Endometrium (tissue), 2 donors: ENCODE results near the gene IYD.
"Not testable (repeated sequence)": the region's sequence is repeated elsewhere in the genome, so short reads cannot be mapped to it uniquely, and the experiment has no call there.

Experiments used
- FAIRE-seq: peaks from 2 replicates; lab custom pipeline; 2012; peaks lifted over from hg19 to GRCh38; lab: Jason Lieb, UNC
- donor health status: control.
- donor health status: control.

Gene IYD

DNA sequence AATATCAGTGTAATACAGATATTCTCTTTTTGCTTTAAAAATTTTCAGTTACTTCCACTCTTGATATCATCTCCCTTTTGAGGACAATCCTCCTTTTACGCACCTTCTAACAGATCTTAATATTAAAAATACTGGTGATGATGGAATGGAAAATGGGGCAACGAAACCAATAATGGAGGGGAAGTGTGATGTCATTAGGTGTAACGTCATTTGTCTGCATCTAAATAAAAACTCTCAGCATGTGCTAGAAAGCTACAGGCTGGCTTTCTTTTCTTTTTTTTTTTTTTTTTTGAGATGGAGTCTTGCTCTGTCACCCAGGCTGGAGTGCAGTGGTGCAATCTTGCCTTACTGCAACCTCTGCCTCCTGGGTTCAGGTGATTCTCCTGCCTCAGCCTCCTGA, 66.5 kb downstream of the IYD start:
- FAIRE-seq: no peak

DNA sequence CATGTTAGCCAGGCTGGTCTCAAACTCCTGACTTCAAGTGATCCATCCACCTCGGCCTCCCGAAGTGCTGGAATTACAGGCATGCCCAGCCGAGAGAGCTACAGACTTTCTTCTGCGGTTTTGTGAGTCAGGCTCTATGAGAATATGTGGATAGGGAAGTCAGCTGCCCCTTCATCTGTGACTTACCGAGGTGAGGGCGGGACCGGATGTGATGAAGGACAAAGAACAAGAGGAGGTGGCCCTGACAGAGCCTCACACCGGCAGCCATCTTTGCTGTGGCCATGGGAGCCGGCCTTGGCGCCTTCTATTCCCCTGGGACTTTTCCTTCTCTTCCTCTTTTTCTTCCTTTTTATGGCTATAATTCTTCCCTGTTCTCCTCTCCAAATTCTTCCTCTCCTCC, 67.0 kb downstream of the IYD start:
- no peak for FAIRE-seq

DNA sequence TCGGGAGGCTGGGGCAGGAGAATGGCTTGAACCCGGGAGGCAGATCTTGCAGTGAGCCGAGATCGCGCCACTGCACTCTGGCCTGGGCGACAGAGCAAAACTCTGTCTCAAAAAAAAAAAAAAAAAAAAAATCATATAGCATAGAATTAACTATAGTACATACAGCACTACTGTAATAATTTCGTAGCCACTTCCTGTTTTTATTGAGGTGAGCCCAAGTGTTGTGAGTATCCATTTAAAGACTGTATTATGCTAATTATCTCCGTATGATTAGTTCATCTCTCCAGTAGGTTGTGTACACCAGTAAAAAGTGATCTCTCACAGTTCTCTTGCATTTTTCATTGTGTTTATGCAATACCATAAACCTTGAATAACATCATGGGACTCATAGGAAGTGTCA, 70.6 kb downstream of the IYD start:
- no peak for FAIRE-seq

DNA sequence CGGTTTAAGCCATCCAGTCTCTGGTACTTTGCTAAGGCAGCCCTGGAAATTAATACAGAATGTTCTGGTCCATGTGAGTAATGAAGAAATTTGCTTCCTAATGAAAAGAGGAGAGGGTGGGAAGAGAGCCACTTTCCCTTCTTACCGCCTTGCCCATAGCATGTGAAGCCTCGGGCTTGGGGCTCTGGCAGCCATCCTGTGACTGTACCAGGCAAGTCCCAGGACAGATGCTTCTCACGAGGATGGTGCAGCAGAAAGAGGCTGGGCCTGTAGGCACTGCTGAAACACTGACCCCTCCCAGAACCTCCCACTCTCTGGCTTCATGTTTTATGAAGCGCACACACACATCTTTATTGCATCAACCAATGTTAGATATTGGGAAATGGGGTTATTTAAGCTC, 74.8 kb downstream of the IYD start:
- FAIRE-seq: no peak

DNA sequence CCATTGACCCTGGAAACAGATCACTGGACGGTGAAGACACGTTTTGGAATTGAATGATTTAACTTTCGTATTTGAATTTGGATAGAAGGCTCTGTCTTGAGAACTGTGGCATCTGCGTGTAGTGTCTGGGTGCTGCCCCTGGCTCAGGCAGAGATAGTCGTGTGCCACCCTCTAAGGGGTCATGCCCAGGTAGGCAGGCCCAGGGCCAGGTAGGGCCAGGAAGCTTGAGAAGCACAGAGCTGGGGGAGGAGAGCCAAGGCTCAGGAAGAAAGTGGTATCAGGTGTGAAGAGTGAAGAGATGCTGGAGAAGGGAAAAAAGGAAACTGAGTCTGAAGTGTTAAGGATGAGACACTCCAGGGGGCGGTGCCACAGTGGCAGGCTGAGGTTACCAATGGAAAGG, 75.5 kb downstream of the IYD start:
- FAIRE-seq: no peak

DNA sequence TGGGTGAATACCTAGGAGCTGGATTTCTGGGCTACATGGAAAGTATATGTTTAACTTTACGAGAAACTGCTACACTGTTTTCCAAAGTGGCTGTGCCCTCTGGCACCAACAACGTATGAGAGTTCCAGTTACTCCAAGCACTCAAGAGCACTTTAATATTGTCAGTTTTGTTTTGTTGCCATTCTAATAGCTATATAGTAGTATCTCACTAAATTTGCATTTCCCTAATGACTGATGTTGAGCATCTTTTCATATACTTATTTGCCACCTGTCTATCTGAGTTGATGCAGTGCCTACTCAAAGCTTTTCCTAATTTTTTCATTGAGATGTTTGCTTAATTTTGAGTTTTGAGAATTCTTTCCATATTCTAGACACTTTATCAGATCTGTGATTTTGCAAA, 76.7 kb downstream of the IYD start:
- FAIRE-seq: no peak

DNA sequence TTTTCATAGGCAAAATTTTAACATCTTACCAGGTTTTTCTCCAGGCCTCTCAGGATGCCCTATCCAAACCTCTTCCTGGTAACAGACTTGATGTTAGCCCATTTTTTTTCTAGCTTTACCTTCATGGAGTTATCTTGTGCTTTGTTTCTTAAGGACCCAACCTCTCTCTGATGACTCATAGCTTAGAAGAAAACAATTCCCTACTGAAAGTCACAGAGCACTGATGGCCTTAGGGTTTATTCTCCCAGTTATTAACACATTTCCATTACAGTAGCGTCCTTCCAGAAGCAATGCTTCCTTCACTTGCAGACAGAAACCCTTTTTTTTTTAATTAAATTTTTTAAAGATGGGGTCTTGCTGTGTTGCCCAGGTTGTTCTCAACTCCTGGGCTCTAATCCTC, 79.4 kb downstream of the IYD start:
- no peak for FAIRE-seq

DNA sequence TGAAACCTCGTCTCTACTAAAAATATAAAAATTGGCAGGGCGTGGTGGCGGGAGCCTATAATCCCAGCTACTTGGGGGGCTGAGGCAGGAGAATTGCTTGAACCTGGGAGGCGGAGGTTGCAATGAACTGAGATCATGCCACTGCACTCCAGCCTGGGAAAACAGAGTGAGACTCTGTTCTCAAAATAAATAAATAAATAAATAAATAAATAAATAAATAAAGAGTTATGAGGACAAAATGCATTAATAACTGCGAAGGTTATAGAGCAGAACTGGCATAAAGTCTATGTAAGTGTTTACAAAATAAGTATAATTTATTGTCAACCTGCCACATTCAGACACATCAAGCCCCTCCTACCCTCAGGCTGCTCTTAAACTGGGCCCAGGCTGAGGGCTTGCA, 80.2 kb downstream of the IYD start:
- FAIRE-seq: not testable (repeated sequence)

DNA sequence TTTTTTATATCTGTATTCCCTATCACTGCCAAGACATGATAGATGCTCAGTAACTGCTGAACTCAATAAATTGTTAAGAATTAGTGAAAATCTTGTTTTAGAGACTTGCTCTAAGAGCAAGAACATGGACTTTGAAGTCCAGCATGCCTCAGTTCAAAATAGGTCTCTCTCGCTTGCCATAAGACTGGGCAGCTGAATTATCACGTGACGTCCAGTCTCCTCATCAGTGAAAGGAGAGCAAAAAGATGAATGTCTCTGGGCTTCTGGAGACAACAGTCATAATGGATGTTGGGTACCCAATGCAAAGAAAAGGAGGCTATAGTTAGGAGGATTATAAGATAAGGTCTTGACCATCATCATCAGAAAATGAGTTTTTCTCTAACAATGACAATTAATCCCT, 82.1 kb downstream of the IYD start:
- no peak for FAIRE-seq

DNA sequence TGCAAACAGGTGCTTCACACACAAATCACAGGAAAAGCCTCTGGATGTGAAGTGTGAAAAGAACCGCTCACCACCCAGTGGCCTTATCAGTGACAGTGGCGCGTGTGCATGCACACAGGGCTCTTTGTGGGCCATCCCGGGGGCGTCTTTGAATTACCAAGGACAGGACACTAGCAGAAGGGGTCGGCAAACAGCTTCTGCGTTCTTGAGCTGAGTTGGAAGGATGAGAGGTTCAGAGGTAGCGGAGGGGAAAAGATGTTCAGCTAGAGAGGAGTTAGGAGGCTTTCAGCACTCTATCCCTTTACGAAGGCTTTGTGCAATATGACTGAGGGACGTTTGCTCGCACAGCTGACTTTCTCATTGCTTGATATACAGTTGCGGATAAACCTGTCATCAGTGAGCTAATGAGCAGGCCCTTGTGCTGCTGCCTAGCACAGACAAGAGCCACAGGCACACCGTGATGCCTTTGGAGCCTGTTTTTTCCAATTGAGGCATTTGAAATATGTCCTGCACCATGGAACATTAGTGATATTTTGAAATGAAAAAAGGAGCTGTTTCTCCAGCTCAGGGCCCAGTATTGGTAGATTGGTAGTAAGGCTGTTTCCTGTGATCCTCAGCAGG, 83.1 kb downstream of the IYD start:
- no peak for FAIRE-seq

DNA sequence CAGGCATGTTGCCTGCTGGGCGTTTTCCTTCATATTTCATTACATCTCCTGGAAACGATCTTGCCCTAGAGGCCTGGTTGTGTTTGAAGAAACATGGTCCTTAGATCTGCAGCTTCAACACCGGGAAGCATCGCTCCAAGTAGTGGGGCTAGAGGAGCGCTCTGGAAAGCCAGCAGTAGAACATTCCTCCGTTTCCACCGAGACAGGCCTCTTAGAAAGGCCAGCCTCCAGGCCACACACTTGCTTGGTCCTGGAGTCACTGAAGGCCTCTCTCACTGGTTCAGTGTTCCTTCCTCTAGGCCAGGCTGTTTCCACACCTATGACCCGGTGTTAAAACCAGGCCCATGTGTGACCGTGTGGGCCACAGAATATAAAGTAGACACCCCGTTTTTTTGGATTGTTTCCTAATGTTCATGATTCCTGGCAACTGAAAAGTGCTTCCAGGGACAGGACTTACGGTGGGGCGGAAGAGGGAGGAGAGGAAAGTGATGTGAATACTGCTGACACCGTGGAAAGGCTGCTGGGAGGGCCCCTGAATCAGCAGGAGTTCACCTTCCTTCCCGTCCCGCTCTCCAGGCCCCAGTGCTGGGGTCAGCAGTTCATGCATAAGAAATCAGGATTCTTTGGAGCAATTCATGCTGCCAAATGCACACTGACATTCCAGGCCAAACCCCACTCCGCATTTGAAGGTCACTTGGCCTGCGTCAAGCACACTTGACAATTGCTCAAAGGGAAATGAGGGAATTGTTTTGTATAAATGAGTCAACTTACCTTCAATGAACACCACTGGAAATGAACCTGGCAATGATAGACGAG, 83.8 kb downstream of the IYD start:
- FAIRE-seq: no peak

DNA sequence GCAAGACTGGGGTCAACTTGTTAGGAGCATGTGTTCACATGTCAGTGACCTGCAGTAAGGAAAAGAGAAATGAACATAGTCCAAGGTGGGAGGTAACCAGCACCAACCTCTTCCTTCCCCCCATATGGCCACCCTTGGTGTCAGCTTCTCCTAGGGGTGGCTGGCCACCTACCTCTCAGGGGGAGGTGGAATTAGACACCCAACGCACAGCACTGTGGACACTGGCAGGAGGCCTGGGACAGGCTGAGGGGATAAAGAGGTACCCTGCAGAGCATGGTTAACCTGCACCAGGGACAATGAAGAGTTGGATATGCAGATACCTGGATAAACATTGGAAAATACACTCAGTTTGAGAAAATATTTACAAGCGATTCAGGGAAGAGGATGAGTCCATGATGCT, 84.5 kb downstream of the IYD start:
- FAIRE-seq: no peak
